Naive thymus-derived CD8-positive, alpha-beta T cell (primary cell): Measurements from ENCODE around the gene PSMC1. TPM values are rescaled to one million over a fixed set of nuclear protein-coding genes. Genes with fewer than 3 reads are reported as not detected.

Experiments used
- ATAC-seq, 2 donors: fragments of 150-1000 bp; cut with Tn5 transposase in 1 of 2; sonication (Bioruptor Pico), chemical (Tn5 transposase) in 1 of 2; 1 replicate in 1 of 2; 2 replicates in 1 of 2; pipeline ENCODE4 v1.10.0; 2021; ENCODE audit warnings: mild to moderate bottlenecking in 2 of 2, moderate library complexity in 2 of 2
- POLR2A ChIA-PET: fragments of 350-600 bp; sonication (Branson Sonifier 250); formaldehyde crosslinking; loops from one replicate; lab custom pipeline; 2021; ENCODE audit warnings: antibody characterized with exemption; lab: Charles Lee
- DNase-seq, 10 donors: peaks; one replicate each; pipeline versions ENCODE4 v3.0.0 to v3.0.0-alpha.2; 2020 to 2022
- H3K27ac Mint-ChIP-seq, 10 donors: one replicate each; pipeline ENCODE4 v1.8.0; 2020 to 2022; ENCODE audit warnings: mild to moderate bottlenecking in 10 of 10, mixed read lengths in 10 of 10, moderate library complexity in 4 of 10, inconsistent platforms in 1 of 10
- H3K27me3 Mint-ChIP-seq, 5 donors: one replicate each; pipeline ENCODE4 v1.8.0; 2021 to 2022; ENCODE audit warnings: mixed read lengths in 5 of 5
- H3K36me3 Mint-ChIP-seq, 3 donors: one replicate each; pipeline ENCODE4 v1.8.0; 2020 to 2022; ENCODE audit warnings: mixed read lengths in 3 of 3, mild to moderate bottlenecking in 2 of 3, inconsistent platforms in 1 of 3
- H3K4me1 Mint-ChIP-seq, 4 donors: one replicate each; pipeline ENCODE4 v1.8.0; 2021 to 2022; ENCODE audit warnings: mixed read lengths in 4 of 4
- H3K4me3 Mint-ChIP-seq, 10 donors: one replicate each; pipeline ENCODE4 v1.8.0; 2020 to 2022; ENCODE audit warnings: mild to moderate bottlenecking in 10 of 10, mixed read lengths in 10 of 10, moderate library complexity in 6 of 10, inconsistent platforms in 1 of 10
- H3K9me3 Mint-ChIP-seq, 9 donors: one replicate each; pipeline ENCODE4 v1.8.0; 2020 to 2022; ENCODE audit warnings: mixed read lengths in 9 of 9, mild to moderate bottlenecking in 3 of 9, inconsistent platforms in 1 of 9, moderate library complexity in 1 of 9
- polyA plus RNA-seq, 3 donors: library from polyadenylated mRNA; unstranded; fragments of 300-500 nt; fragmentation: Illumina TruSeq; gene quantifications; one replicate each; pipeline ENCODE4 v1.2.3, GENCODE V29; 2021
- total RNA-seq, 8 experiments: library from RNA in 2 of 8; stranded (reverse) in 2 of 8; gene quantifications; one replicate each; pipeline ENCODE4 v1.2.3 and lab custom pipeline; 2021 to 2026

The PSMC1 gene
- total and polyA plus RNA-seq, 5 experiments from 2014 or later, result 57.9 to 117 (median 92.8) TPM

DNA sequence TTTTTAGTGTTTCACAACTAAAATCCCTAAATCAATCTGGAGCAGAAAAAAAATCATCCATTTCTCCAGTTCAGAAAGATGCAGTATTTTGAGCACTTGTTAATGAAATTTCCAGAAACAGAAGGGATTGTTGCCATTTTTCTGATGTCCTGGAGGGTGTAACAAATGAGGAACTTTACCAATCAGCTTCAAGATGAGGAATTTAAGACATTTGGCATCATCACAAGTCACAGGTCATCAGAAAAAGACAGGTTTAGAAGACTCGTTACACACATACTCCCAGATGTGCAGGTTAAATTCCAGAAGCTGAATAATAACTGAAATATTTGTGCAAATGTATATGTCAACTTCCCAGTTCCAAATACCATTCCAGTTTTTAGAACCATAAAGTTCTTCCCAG, 482 bp upstream of the PSMC1 start:
- H3K4me3 Mint-ChIP-seq, result peak overlapping the region; percentile 95 to 99 (median 96)
- H3K9me3 Mint-ChIP-seq, result peaks cover 0 to 10% (median 0%) of the 10 kb centered on the region in 9 donors
- peaks cover under 1 to 21% (median 1%) of the 10 kb centered on the region in 3 donors for H3K36me3 Mint-ChIP-seq
- no peak for ATAC-seq
- H3K27me3 Mint-ChIP-seq, result peaks cover 0 to 13% (median 0%) of the 10 kb centered on the region in 5 donors
- POLR2A ChIA-PET, result interaction anchor here (1.5 to 1.9 kb wide), 3 partner anchors 140 to 502 kb away, joined by 3 to 6 read pairs (median 5); partner anchors contain the start of gene TDP1
- H3K4me1 Mint-ChIP-seq, result peaks cover 16 to 38% (median 33%) of the 10 kb centered on the region in 4 donors
- H3K27ac Mint-ChIP-seq, result peak overlapping the region; percentile 24 to 99 (median 98)
- no peak for DNase-seq

DNA sequence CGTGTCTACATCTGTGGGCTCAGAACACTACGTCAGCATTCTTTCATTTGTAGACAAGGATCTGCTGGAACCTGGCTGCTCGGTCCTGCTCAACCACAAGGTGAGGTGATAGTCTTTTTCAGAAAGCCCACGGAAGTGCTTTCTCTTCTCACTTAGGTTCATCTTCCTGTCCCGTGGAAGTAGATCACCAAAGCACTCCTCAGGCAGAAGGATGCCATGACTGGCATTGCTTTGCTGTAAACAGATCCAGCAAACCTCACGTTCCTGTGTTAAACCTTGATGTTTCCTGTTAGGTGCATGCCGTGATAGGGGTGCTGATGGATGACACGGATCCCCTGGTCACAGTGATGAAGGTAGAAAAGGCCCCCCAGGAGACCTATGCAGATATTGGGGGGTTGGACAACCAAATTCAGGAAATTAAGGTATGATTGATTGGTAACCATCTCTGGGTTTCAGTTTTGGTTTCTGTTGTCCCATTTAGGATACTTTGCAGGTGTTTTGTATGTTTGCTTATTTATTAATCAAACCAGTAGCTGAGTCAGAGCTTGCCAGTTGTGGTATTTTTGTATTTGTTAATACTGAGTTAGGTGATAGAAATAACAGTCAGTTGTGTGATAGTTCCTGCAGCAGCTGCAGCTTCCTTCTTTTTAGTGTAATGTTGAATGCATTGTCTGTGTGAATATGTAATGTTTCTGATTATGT, 7.5 kb downstream of the PSMC1 start:
- H3K27me3 Mint-ChIP-seq, result no peaks in the 10 kb centered on the region
- peak overlapping the region in 3 of 10 donors; percentile 41 to 55 (median 51) for H3K27ac Mint-ChIP-seq
- POLR2A ChIA-PET, result no interaction called here
- H3K4me3 Mint-ChIP-seq, result no peak overlapping the region
- no peak for ATAC-seq
- H3K36me3 Mint-ChIP-seq, result peaks cover 6 to 88% (median 28%) of the 10 kb centered on the region in 3 donors
- H3K4me1 Mint-ChIP-seq, result peaks cover 2 to 3% (median 2%) of the 10 kb centered on the region in 4 donors
- DNase-seq, result no peak
- peaks cover 0 to 2% (median 0%) of the 10 kb centered on the region in 9 donors for H3K9me3 Mint-ChIP-seq

DNA sequence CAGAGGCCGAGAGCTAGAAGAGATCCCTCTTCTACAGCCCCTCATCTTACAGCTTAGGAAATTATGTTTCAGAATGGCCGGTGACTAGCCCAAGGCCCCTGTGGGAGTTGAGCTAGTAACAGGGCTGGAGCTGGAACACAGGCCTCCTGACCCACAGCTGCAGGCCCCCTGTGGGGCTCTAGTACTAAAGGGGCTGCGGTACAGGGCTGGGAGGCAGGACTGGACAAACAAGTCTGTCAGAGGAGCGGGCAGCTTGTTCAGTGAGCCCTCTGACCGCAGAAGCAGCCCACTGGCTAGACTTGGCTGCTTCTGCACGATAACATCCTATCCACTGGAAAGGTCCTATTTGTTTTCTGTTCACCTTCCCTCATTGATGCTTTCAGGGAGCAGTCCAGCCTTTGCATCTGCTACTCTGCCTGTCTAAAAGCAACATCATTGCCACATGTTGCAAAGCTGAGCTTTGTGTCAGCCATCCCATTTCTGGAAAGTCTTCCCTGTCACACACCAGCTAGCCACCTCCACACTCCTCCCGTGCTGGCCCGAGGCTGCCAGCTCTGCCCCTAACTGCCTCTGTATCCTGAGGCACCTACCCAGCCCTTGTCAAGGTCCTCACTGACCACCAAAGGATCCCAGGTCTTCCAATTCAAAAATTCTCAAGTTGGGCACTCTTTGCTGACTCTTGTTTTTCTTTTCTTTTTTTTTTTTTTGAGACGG, 10.2 kb downstream of the PSMC1 start:
- POLR2A ChIA-PET, result no interaction called here
- Mint-ChIP-seq H3K4me3 (no peak overlapping the region), H3K36me3 (peaks cover 0 to 92% (median 28%) of the 10 kb centered on the region in 3 donors), H3K4me1 (peaks cover 0 to 3% (median 0%) of the 10 kb centered on the region in 4 donors), H3K9me3 (no peaks in the 10 kb centered on the region), H3K27me3 (no peaks in the 10 kb centered on the region), H3K27ac (peak overlapping the region in 6 of 10 donors; percentile 27 to 74 (median 56))
- no peak for ATAC-seq
- DNase-seq, result no peak

DNA sequence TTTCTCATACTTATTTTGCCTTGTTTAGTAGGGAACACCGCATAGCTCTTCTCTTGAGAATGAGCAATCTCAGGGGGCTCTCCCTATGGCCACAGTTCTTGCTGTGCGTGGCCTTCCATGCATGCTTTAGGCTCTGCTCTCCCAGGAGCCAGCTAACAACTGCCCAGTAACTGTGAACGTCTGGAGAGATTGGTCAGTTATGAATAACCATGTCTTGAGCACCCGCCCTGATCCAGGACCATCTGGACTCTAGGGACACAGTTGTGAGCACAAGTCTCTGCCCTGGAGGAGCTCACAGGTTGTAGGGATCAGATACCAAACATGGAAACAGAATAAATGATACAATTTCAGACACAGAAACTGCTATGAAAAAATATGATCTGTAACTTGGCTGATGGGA, 12.1 kb downstream of the PSMC1 start:
- DNase-seq, result no peak
- no peak for ATAC-seq
- peaks cover 0 to 96% (median 25%) of the 10 kb centered on the region in 3 donors for H3K36me3 Mint-ChIP-seq
- H3K27me3 Mint-ChIP-seq, result no peaks in the 10 kb centered on the region
- POLR2A ChIA-PET, result no interaction called here
- peak overlapping the region in 2 of 10 donors; percentile 6 to 24 for H3K27ac Mint-ChIP-seq
- no peak overlapping the region for H3K4me3 Mint-ChIP-seq
- H3K4me1 Mint-ChIP-seq, result peaks cover 0 to 3% (median 0%) of the 10 kb centered on the region in 4 donors
- H3K9me3 Mint-ChIP-seq, result no peaks in the 10 kb centered on the region

DNA sequence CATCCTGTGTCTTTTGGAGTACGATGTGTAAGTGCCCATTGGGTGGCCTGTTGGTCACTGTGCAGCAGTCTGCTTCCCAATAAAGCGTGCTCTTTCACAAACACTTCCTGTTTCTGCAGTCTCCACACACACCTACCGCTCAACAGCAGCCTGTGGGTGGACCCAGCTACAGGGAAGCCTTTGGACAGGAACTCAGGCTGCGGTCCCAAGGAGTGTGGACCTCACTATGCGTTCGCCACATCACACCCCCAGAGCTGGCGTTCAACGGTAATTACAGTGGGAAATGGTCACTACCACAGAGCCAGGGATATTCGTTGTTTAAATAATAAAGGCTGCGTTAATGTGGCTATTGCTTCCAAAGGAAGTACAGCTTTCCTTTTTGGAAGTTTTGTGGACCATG, 16.2 kb downstream of the PSMC1 start:
- peaks cover 0 to 88% (median 14%) of the 10 kb centered on the region in 3 donors for H3K36me3 Mint-ChIP-seq
- H3K4me3 Mint-ChIP-seq, result no peak overlapping the region
- peaks cover 0 to 12% (median 10%) of the 10 kb centered on the region in 4 donors for H3K4me1 Mint-ChIP-seq
- ATAC-seq (no peak), DNase-seq (no peak)
- POLR2A ChIA-PET, result no interaction called here
- no peak overlapping the region for H3K27ac Mint-ChIP-seq
- no peaks in the 10 kb centered on the region for H3K27me3 Mint-ChIP-seq
- H3K9me3 Mint-ChIP-seq, result no peaks in the 10 kb centered on the region

DNA sequence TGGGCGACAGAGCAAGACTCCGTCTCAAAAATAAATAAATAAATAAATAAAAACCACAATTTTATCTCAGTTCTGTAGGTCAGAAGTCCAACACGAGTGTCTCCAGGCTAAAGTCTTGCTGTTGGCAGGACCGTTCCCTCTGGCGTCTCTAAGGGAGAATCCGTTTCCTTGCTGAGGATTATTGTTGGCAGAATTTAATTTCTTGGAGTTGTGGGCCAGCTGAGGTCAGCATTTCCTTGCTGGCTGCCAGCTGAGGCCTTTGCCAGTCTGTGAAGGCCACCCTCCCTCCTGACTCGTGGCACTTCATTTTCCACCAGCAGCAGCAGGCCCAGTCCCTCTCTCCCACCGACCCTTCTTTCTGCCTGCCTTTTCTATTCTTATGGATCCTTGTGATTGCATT, 17.2 kb downstream of the PSMC1 start:
- POLR2A ChIA-PET, result no interaction called here
- DNase-seq, result no peak
- H3K27ac Mint-ChIP-seq, result peak overlapping the region in 1 of 10 donors; percentile 76

DNA sequence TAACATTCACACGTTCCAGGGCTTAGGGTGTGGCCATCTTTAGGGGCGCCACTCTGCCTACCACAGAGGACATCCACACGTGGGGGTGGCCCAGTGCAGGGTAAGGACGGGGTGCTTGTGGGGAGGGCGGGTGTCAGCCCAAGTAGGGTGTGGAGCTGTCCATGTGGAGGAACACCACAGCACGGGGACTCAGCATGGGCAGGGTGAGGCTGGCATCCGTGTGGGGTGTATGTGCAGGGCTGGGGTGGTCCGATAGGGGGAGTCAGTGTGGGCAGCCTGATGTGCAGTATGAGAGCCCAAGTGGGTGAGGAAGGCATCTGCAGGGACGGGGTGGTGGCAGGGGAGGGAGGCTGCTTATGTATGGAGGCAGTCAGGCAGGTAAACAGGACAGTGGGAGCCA, 17.7 kb downstream of the PSMC1 start:
- ATAC-seq, result peak; percentile 32 to 33
- POLR2A ChIA-PET, result interaction anchor here (0.6 kb wide), 1 partner anchor 33 kb away, joined by 3 read pairs; no protein-coding TSS in a partner anchor
- H3K27me3 Mint-ChIP-seq, result no peaks in the 10 kb centered on the region

More for the DNA sequence above, 17.2 kb downstream of the PSMC1 start:
- Mint-ChIP-seq H3K9me3 (no peaks in the 10 kb centered on the region), H3K27me3 (no peaks in the 10 kb centered on the region), H3K36me3 (peaks cover 0 to 84% (median 17%) of the 10 kb centered on the region in 3 donors), H3K4me3 (no peak overlapping the region), H3K4me1 (peaks cover 0 to 12% (median 9%) of the 10 kb centered on the region in 4 donors)
- no peak for ATAC-seq

DNA sequence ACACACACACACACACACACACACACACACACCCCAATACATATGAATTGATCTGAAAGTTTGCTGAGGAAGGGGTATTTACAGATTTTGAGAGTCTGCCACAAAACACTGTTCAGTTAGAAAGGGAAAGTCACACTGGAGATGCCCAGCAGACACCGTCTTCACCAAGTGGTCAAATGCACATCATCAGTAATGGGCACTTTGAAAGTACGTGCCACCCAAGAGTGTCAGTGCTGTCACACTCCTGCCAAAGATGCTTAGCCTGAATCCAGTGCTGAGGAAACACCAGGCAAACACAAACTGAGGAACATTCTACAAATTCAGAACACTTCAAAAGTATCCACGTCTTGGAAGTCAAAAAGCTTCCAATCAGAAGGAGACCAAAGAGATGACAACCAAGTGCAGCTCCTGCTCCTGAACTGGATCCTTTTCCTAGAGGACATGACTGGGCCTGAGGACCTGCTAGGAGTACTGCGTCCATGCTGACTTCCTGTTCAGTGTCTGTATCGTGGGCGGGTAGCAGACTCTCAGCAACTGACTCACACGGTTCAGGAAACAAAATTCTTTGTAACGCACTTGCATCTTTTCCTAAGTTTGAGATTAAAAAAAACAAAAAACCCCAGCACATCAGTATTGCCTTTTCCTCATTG, 18.6 kb downstream of the PSMC1 start:
- Mint-ChIP-seq H3K27ac (peak overlapping the region; percentile 45 to 80 (median 67)), H3K4me1 (peaks cover 0 to 12% (median 9%) of the 10 kb centered on the region in 4 donors), H3K36me3 (peaks cover 0 to 80% (median 17%) of the 10 kb centered on the region in 3 donors), H3K27me3 (no peaks in the 10 kb centered on the region), H3K9me3 (no peaks in the 10 kb centered on the region), H3K4me3 (no peak overlapping the region)
- DNase-seq (no peak), ATAC-seq (peak; percentile 23 to 35)
- POLR2A ChIA-PET, result interaction anchor here (0.9 kb wide), 1 partner anchor 18 kb away, joined by 3 read pairs; the partner anchor contains the start of gene PSMC1

More for the DNA sequence above, 17.7 kb downstream of the PSMC1 start:
- peaks cover 0 to 12% (median 9%) of the 10 kb centered on the region in 4 donors for H3K4me1 Mint-ChIP-seq
- peaks cover 0 to 83% (median 17%) of the 10 kb centered on the region in 3 donors for H3K36me3 Mint-ChIP-seq
- DNase-seq, result no peak
- H3K27ac Mint-ChIP-seq, result peak overlapping the region in 6 of 10 donors; percentile 3 to 76 (median 69)
- no peaks in the 10 kb centered on the region for H3K9me3 Mint-ChIP-seq
- peak overlapping the region in 1 of 10 donors; percentile 14 for H3K4me3 Mint-ChIP-seq

DNA sequence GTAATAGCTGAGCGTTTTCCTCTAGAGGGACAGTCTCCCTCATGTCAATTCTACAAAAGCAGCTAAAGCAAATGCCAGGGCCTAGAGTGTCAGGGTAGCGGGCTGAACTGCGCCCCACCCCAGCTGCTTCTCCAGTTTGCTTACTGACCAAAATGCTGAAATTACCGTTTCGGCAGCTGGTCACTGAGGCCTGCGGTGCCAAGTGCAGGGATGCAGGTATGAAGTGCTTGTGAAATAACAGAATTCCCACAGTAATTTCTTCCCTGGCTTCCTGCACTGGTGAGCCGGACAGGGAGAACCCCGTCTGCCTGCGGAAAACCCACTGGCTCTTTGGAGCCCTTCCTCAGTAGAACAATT, 19.1 kb downstream of the PSMC1 start:
- H3K4me1 Mint-ChIP-seq, result peaks cover 0 to 12% (median 9%) of the 10 kb centered on the region in 4 donors
- peaks cover 0 to 80% (median 13%) of the 10 kb centered on the region in 3 donors for H3K36me3 Mint-ChIP-seq
- H3K4me3 Mint-ChIP-seq, result no peak overlapping the region
- H3K27me3 Mint-ChIP-seq, result no peaks in the 10 kb centered on the region
- H3K9me3 Mint-ChIP-seq, result no peaks in the 10 kb centered on the region
- POLR2A ChIA-PET, result interaction anchor here (0.9 kb wide), 1 partner anchor 19 kb away, joined by 3 read pairs; the partner anchor contains the start of gene PSMC1
- no peak for DNase-seq
- ATAC-seq, result no peak
- H3K27ac Mint-ChIP-seq, result peak overlapping the region in 9 of 10 donors; percentile 45 to 81 (median 66)

DNA sequence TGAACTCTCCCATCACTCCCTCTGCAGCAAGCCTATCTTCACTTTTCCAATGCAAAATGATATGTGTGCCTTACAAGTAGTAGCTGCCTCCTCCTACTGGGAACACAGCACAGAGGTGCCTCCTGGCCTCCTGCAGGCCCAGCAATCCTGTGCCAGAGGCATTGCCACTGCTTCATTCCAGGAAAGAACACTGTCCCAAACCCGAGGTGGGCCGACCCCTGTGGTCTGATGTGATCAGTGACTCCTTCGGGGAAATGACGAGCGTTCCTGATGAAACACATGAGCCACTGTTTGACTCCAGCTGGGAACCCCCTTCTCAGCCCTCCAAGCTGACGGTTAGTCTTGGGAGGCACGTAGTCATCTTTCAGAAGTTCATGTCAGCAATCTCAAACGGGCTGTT, 19.5 kb downstream of the PSMC1 start:
- Mint-ChIP-seq H3K27ac (peak overlapping the region in 7 of 10 donors; percentile 31 to 81 (median 53)), H3K27me3 (no peaks in the 10 kb centered on the region), H3K36me3 (peaks cover 0 to 78% (median 13%) of the 10 kb centered on the region in 3 donors), H3K9me3 (no peaks in the 10 kb centered on the region), H3K4me1 (peaks cover 0 to 12% (median 9%) of the 10 kb centered on the region in 4 donors), H3K4me3 (no peak overlapping the region)
- no peak for ATAC-seq
- POLR2A ChIA-PET, result no interaction called here
- no peak for DNase-seq

DNA sequence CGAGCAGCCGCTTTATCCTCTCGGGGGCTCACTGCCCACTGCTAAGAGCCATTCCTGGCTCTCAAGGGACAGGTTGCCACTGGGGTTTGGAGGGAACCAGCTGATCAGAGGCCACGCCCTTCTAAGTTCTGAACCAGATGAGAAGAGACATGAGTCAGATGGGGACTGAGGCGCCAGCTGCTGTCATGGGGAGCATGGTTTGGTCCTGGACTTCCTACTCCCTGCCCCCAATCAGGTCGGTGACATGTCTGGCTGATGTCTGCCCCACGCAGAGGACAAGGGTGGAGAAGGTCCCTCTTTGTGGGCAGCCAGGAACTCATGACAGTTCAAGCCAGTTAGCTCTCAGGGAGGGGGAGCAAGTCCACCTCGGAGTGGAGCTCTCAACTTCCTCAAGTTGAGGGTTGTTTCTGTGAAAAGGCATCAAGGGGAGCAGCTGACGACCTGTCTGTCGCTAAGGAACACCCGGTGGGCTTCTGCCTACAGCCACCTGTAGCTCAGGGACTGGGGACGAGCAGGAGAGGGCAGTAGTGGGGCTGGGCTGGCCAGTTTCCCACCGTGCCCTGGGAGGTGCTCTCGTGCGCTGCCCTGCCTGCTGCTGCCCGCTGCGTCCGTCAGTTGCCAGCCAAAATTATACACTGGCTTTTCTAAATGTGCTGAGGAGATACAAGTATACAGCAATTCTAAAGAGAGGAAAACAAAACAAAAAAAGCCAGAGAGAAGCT, 20.5 kb downstream of the PSMC1 start:
- POLR2A ChIA-PET, result no interaction called here
- H3K4me3 Mint-ChIP-seq, result no peak overlapping the region
- H3K27me3 Mint-ChIP-seq, result no peaks in the 10 kb centered on the region
- H3K9me3 Mint-ChIP-seq, result no peaks in the 10 kb centered on the region
- H3K36me3 Mint-ChIP-seq, result peaks cover 0 to 76% (median 8%) of the 10 kb centered on the region in 3 donors
- DNase-seq, result no peak
- H3K27ac Mint-ChIP-seq, result peak overlapping the region in 3 of 10 donors; percentile 32 to 67 (median 44)
- peaks cover 0 to 12% (median 9%) of the 10 kb centered on the region in 4 donors for H3K4me1 Mint-ChIP-seq
- no peak for ATAC-seq
